Iris pigment epithelial cell (primary cell): ENCODE results near the gene CBLN3.

Source experiments
- DNase-seq: peaks from one replicate; pipeline ENCODE4 v3.0.0-alpha.2; 2011; ENCODE audit warnings: low read depth

Gene CBLN3

DNA sequence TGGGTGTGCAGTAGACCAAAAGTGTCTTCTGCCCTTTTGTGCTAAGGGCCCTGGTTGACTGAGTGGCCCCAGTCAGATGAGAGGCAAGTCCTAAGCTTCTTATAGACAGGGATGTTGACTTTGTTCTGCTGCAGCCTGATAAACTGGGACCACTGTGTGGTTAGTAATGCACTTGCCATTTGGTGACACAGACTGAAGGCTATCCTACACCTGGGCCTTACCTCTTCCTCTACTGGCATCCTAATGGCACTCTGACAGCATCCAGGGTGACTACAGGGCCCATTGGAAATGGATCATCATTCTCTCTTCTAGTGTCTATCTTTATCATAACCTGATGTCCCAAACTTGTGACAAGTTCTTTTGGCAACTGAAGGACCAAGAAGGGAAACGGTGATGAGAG is 9.8 kb upstream of the CBLN3 start:
- DNase-seq: no peak

DNA sequence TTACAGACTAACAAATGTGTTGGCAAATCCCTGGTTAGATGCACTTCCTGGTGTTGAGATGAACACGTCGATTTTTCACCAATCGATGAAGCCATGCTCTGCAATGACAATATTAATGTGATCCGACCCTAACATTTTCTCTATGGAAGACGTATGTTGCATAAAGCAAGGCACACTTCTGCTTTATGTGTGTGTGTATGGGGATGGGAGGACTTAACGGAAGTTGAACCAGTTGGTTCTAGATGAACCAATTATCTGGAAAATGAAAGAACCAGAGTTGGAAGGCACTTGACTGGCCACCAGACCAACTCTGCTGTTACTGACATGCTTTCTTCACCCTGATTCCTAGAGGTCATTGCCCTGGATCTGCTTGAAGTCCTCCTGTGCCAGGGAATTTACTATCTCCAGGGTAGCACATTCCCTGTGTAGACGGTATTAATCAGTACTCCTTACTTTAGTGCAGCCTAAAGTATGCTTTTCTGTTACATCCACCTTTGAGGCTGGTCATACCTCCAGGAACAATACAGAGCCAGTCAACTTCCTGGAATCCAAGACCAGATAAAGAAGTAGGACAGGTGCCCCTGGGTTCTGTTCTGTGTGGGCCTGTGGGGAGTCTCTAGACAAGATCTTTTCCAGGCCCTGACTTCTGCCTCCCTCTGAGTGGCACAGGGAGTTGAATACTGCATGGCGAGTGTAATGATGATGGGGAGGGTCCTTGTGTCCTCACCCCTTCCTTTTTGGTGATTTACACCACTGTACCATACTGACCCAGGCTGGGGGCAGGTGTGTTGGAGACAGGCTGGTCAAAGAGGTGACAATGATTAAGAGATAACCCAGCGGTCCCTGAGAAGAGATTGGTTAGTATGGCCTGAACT is 9.0 kb upstream of the CBLN3 start:
- no peak for DNase-seq

DNA sequence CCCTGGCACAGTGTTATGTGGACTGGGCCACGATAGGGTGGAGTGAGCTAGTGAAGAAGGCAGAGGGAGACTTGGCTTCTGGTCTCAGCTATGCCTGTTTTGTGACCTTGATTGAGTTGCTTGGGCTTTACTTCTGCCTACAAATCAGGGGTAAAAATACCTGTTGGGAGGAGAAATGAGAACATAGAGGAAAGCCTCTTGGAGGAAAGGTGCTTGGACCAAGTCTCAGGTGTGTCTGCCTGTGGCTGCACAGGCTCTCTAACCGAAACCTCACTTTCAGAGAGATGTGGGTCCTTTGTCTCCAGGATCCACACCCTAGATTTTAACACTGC is 8.2 kb upstream of the CBLN3 start:
- no peak for DNase-seq

DNA sequence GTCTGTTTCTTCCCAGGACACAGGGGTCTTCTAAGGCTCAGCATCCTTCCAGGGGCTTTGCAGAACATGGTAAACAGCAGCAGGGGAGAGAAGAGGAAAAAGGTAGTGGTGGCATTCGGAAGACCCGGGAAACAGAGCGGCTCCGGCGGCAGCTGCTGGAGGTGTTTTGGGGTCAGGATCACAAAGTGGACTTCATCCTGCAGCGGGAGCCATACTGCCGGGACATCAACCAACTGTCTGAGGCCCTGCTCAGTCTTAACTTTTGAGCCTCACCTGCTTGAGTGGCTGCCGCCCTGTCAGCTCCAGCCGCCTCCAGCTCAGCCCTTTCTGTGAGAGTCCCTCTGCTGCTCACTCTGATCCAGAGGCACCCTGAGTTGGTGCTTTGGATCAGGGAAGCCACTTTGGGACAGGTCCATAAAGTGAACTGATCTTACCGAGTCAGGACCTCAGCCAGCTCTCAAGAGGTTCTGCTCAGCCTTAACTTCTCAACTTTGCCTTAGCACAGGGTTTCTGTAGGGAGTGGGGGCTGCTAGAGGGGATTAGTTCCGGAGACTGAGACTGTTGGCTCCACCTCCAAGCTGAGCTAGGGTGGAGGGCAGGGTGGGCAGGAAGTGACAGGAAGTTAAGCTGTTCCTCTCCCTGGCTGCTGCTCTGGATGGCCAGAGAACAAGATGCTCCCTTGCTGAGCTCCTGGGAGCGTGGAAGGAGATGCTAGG is 7.7 kb upstream of the CBLN3 start:
- DNase-seq: no peak

DNA sequence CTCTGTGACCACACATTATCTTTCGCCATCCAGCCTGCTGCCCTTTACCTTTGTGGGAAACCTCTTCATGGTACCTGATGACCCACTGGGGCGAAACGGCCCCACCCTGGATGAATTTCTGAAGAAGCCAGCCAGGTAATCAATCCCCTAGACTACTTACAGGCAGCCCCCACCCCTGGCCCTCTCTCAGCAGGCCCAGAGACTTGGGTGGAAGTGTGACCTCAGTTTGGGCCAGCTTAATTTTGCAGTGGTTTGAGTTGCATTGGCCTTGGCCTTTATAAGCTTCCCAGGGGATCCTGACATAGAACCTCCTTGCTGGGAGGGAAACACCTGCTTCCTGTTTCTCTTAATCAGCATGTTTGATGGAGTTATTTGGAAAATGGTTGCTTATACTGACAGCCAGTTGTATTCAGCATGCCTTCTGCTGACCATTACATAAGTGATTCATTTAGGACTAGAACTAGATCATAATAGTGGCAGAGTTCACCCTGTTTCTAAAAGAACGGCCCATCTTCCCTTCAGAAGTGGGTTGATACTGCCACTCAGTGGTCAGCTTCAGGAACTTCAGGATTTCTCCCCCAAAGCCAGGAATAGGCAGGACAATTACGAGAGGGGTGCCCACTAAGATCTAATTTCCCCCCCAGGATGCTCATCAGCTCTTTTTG is 7.0 kb upstream of the CBLN3 start:
- DNase-seq: peak; percentile 76

DNA sequence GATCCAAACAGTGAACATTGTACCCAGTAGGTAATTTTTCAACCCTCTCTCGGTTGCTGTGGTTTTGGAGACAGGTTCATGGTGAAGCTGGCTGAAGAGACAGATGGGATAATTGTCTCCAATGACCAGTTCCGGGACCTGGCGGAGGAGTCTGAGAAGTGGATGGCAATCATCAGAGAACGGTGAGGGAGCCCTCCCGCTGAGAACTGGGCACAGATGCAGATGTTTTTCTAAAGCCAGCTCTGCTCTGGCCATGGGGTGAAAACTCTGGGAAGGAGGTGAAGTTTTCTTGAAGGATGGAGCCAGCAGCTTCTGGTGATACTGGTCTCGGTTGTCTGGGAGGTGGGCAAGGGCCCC is 6.5 kb upstream of the CBLN3 start:
- no peak for DNase-seq

DNA sequence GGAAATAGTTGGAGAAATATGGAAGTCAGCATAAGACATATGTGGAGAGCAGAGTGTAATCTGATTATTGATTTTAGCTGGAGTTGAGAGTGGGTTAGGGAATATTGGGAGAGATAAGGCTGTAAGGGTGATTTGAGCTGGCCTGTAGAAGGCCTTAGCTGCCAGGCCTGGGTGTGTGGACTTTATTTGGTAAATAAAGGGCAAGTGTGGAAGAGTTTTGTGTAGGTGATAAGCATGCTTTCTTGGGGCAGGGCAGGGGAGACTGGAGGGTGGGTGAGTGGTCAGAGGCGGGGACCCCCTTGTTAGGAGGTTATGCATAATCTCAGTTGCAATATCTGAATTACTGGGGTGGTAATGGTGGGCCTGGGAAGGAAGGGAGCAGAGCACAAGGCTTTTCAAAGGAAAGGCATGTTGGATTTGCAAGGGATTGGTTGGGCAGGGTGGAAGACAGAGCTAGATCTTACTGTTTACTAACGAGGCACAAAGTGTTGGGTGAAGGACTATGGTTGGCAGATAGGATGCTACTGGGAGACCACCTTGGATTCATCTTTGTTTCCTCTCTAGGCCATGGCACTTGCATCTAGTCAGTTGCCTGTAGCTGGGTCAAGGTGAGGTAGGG is 5.8 kb upstream of the CBLN3 start:
- DNase-seq: no peak

DNA sequence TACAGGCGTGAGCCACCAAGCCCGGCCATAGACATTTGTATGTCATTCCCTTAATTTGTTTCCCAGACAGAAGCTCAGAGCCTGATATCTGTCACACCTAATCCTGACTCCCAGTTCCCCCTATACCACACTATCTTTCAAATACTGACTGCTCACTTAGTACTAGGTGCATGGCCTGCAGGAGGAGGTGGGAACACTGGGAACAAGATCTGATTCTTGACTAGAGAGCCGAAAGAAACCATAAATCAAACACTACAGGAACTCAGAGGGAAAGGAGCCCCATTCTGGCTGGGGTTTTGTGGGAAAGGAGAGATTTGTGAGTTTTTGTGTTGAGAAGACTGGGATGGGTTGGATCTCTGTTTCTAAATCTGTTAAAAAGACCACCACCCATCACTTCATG is 5.2 kb upstream of the CBLN3 start:
- DNase-seq: no peak

DNA sequence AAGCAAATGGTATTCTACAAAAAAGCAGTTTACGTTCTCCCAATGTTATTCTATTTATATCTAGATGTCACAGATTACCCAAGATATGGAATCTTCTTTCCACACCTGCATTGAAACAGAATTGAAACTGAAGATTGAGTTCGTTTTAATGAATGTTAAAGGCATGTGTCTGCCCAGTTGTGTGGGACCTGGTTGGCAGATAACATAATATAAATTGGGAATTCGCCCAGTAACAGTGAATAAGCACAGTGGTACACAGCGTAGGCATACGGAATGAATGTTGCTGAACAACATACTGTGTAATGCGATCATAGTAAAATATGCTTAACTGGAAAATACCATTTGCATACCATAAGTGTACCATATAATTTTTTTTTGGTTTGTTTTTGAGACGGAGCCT is 4.6 kb upstream of the CBLN3 start:
- DNase-seq: no peak

DNA sequence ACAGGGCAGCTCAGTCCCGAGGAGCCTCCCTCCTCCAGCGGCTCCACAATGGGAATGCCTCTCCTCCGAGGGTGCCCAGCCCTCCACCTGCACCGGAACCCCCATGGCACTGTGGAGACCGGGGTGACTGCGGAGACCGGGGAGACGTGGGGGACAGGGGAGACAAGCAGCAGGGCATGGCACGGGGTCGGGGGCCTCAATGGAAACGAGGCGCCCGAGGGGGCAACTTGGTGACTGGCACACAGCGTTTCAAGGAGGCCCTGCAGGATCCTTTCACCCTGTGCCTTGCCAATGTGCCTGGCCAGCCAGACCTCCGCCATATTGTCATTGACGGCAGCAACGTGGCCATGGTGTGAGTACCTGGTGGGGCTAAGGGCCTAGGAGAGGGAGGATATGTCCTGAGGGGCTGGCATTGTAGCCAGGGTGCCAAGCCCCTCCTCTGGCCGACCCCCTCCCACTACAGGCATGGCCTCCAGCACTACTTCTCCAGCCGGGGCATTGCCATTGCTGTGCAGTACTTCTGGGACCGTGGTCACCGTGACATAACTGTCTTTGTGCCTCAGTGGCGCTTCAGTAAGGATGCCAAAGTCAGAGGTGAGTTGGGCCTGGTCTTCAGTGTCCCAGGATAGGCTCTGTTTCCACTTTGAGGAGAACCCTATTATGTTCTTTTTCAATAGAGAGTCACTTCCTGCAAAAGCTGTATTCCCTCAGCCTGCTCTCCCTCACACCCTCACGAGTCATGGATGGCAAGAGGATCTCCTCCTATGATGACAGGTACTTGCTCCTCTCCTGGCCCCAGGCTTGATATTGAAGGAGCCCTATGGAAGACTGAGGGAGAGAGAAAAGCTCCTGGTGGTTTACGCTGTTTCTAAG is 3.0 kb upstream of the CBLN3 start:
- no peak for DNase-seq

DNA sequence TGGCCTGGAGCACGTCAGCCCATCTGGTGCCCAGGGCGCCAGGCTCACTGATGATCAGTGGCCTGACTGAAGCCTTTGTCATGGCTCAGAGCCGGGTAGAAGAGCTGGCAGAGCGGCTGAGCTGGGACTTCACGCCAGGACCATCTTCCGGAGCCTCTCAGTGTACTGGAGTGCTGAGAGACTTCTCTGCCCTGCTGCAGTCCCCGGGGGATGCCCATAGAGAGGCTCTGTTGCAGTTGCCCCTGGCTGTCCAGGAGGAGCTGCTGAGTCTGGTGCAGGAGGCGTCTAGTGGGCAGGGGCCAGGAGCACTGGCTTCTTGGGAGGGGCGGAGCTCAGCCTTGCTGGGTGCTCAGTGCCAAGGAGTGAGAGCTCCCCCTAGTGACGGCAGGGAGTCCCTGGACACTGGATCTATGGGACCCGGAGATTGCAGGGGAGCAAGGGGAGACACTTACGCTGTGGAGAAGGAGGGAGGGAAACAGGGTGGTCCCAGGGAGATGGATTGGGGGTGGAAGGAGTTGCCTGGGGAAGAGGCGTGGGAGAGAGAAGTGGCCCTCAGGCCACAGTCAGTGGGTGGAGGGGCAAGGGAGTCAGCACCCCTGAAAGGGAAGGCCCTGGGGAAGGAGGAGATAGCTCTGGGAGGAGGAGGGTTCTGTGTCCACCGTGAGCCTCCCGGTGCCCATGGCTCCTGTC is 2.2 kb upstream of the CBLN3 start:
- DNase-seq: peak; percentile 91

DNA sequence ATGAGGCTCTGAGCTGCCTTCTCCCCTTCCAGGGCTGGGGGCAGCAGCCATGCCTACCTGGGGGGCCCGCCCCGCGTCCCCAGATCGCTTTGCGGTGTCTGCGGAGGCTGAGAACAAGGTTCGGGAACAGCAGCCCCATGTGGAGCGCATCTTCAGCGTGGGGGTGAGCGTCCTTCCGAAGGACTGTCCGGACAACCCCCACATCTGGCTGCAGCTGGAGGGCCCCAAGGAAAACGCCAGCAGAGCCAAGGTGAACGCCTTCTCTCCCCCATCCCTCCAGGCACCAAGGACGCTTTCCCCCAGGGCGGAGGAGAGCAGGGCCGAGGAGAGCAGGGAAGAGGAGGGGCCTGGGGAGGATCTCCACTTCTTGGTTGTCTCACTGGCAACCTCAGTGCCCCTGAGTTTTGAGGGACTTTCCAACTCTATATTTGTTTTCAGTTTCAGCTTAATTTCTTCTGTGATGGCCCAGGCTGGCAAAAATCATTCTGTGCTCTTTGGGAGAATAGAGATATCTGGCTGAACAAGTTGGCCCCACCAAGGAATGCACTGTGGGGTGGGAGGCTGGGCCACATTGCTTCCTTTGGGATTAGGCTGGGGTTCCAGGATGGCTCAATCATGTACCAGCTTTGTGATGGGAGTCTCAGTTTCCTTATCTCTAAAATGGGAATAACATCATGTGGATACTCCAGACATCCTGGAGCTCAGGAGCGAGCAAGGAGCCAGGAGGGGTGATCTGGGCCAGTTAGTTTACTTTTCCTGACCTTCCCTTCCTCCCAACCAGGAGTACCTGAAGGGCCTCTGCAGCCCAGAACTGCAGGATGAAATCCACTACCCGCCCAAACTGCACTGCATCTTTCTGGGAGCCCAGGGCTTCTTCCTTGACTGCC is 1.5 kb upstream of the CBLN3 start:
- DNase-seq: peak; percentile 60

DNA sequence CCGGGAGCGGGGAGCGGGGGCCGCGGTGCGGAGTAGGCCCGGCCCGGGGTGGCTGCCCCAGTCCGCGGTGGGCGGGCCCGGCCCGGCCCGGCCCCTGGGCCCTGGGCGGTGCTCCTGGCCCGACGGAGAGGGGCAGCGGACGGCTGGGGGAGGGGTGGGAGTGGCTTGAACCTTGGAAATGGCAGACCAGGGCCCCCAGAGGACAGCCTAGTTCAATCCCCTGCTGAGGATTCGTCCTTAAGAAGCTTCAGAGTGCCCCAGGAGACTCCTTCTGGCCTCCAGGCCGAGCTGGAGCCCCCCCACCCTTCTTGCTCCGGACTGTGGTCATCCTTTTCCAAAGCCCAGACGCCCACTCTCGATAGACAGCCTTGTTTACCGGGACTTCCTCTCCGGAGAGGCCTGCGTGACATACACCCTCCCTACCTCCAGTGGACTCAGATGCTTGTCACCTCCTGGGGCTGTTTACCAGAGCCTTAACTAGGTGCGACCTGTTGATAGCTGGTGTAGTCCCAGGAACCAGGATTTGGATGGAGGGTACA is 744 bp upstream of the CBLN3 start:
- peak; percentile 68 for DNase-seq

DNA sequence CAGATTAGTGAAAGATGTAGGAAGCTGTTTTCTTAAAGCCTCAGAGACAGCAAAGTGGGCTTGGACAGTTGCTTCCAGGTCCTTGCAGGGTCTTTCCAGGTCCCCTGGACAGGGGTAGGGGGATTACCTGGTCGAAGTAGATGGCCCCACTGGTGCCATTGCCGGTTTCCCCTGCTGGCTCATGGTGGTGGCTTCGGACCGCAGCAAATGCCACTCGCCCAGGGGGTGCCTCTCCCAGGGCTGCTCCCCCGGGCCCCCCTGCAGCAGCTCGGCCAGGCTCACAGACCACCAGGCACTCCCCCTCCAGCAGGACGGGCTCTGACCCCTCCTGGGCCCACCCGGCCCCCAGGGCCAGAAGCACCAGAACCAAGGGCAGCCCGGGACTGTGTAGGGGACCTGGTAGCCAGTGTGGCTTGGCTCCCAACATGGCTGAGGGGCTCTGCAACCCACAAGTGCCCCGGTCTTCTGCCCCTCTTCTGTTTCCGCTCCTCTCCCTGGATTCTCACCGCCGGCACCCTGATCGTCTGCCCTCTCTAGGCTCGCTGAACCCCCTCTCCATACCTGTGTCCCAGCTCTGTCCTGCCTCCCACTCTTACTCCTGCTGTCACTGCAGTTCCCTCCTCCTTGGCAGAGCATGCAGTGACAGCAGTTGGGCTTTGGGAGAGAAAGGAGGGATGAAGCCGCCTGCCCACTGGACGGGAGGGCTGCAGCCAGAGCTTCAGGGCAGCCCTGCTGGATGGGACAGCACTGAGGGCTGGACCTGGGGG is 657 bp downstream of the CBLN3 start:
- DNase-seq: no peak

DNA sequence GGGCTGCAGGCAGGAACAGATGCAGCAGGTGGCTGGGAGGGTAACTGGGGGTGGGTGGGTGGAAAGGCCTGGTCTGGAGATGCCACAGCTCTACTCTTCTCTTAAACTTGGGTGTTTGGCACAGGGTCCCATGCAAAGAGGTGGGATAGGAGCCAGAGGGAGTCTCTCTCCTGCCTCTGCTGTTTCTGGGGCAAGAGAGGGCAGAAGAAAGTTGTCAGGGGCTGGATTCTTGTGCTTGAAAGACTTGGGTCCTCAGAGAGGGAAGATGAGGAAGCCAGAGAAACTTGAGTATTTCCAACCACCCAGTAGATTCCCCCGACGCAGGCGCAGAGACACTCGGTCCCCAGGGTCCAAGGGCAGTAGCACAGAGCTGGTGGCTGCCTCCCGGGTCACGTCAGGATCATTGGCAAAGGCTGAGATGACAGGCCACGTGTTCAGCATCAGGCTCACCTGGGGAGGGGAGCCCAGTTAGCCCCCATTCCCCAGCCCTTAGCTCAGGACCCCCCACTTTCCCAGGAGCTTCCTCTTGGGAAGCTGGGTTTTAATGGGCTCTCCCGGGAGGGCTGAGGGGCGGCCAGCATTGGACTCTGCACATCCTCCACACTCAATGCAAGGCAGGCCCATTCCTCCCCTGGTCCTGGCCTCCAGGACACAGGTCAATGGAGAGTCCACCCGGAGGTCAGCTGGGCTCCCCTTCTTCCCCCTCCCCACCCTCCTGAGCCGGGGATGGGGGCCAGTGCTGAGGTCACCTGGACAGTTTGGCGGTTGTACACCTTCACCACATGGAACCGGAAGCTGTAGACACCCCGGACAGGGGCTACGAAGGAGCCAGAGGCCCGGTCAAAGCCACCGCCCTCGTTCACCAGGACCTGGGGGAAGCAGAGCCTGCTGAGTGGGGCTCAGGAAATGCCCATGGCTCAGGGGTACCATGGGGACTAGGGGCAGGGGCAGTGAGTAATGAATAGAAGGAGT is 1.6 kb downstream of the CBLN3 start:
- DNase-seq: no peak

DNA sequence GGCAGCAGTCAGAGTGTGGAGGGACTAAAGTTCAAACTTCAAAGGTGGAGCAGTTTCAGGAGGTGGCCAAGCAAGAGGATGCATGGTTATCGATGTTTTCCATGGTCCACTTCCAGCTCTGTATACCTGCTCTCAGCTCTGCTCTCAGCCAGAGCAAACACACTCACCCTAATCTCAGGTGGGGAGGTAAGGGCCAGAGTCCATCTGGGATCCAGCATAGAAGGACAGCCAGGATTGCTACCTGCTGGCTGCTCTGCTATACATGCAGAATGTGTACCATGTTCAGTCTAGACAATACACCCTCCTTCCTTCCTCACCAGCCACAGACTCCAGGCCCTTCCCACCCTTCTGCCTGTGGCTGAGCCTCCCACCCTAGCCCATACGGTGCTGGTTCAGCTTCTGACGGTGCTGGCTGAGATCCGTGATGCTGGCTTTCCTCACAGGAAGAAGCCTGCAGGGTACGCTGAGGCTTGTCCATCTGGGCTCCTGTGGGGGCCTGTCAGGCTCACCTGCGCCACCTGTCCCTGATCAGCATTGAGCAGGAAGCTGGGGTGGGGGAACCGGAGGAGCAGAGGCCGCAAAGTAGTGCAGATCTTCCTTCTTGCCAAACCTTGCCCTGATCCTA is 2.4 kb downstream of the CBLN3 start:
- no peak for DNase-seq

DNA sequence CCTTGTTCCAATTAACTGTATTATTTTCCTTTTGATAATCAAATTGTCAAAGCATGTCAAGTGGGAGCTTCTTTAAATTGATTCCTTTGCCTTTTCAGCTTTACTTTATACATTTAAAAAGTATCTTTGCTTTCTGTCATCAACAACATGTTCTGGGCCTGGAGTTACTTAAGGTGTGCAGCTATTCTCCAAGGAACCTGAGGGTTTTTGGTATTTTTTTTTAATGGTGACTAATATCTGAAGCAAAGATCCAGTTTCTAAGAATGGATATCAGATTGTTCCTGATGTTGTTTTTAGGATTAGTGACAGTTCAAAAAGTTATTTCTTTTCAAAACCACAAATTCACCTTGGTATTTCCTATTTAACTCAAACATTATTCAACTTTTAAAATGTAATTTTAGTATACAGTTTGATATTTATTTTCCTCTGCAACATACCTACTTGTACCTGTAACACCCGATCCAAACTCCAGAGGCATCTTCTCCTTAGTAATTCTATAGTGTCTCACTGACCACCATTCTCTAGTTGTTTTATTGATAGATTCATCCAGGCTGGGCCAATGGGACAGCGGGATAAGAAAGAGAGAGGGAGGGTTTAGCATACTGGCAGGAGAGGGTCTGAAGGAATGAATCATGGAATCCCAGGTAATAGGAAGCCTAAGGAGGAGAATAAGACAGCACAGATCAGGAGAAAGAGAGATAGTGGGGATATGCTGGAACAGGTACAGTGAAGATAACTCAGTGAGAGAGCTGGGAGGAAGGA is 3.1 kb downstream of the CBLN3 start:
- no peak for DNase-seq
